Mesothelial cell of epicardium (in vitro differentiated cells): ENCODE measurements around the gene CARS2. TPM values are rescaled to one million over a fixed set of nuclear protein-coding genes. Genes with fewer than 3 reads are reported as not detected.
"Not testable (repeated sequence)": the region's sequence is repeated elsewhere in the genome, so short reads cannot be mapped to it uniquely, and the experiment has no call there.

Source experiments
- DNase-seq, 2 experiments: peaks; one replicate each; pipeline ENCODE4 v3.0.0; 2021; ENCODE audit warnings: low spot score in 2 of 2; ENCODE audit not compliant: unreplicated experiment in 2 of 2
- H3K27ac Mint-ChIP-seq: 2 replicates; pipeline ENCODE4 v1.8.0; 2021; ENCODE audit warnings: mixed read lengths
- H3K27me3 Mint-ChIP-seq: 2 replicates; pipeline ENCODE4 v1.8.0; 2021; ENCODE audit warnings: low read depth, mixed read lengths
- H3K36me3 Mint-ChIP-seq: 2 replicates; pipeline ENCODE4 v1.8.0; 2021; ENCODE audit warnings: mixed read lengths
- H3K4me1 Mint-ChIP-seq: 2 replicates; pipeline ENCODE4 v1.8.0; 2021; ENCODE audit warnings: mixed read lengths
- H3K4me3 Mint-ChIP-seq: 2 replicates; pipeline ENCODE4 v1.8.0; 2021; ENCODE audit warnings: mild to moderate bottlenecking, moderate library complexity, mixed read lengths
- H3K9me3 Mint-ChIP-seq: 2 replicates; pipeline ENCODE4 v1.8.0; 2021; ENCODE audit warnings: mixed read lengths
- total RNA-seq: library from RNA; stranded (reverse); gene quantifications from 3 replicates; pipeline ENCODE4 v1.2.1, GENCODE V29; 2021
- TF ChIP-seq, protein P1 (sequence below): fragments of 200-600 bp; sonication (generic); IDR thresholded peaks from one replicate; pipeline ENCODE4 v1.5.0; 2021; ENCODE audit warnings: antibody characterized with exemption; ENCODE audit not compliant: unreplicated experiment

CARS2 gene
- total RNA-seq, 1 donor from 2014 or later, result 89.1 TPM

DNA sequence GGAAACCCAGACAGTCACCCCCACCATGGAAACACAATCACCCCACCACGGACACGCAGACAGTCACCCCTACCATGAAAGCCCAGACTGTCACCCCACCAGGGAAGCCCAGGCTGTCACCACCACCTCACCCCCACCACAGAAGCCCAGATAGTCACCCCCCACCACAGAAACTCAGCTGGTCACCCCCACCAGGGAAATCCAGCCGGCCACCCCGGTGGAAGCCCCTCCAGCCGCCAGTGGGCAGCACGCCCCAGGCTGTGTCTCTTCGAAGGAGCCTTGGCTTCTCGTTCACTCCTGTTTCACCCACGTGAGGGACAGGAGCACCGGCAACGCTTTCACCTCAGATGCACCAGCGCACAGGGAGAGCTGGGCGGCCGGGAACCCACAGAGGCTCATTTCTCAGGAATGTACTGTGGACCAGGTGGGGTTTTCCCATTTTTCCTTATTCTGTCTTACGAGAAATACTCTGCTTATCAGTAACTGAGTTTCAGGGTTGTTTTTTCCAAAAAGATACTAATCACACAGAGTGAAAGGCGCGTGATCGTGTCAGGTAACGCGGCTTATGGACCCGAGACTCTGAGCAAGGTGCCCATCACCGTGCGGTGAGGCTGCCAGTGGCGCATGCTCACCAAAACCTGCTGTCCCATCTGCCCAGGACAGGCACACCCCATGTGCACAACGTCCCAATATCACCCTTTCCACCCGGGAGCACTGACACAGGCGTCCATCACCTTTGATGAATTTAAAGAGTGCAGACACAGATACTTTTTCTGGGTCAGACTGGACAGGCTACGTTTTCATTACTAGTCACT, 28.0 kb downstream of the CARS2 start:
- Mint-ChIP-seq H3K27me3 (no peaks in the 10 kb centered on the region), H3K4me3 (no peak overlapping the region), H3K27ac (no peak overlapping the region), H3K4me1 (no peaks in the 10 kb centered on the region), H3K9me3 (peaks cover 4% of the 10 kb centered on the region), H3K36me3 (peaks cover 65% of the 10 kb centered on the region)
- TF ChIP-seq, protein P1, sequence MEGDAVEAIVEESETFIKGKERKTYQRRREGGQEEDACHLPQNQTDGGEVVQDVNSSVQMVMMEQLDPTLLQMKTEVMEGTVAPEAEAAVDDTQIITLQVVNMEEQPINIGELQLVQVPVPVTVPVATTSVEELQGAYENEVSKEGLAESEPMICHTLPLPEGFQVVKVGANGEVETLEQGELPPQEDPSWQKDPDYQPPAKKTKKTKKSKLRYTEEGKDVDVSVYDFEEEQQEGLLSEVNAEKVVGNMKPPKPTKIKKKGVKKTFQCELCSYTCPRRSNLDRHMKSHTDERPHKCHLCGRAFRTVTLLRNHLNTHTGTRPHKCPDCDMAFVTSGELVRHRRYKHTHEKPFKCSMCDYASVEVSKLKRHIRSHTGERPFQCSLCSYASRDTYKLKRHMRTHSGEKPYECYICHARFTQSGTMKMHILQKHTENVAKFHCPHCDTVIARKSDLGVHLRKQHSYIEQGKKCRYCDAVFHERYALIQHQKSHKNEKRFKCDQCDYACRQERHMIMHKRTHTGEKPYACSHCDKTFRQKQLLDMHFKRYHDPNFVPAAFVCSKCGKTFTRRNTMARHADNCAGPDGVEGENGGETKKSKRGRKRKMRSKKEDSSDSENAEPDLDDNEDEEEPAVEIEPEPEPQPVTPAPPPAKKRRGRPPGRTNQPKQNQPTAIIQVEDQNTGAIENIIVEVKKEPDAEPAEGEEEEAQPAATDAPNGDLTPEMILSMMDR, result no peak
- no peak for DNase-seq

DNA sequence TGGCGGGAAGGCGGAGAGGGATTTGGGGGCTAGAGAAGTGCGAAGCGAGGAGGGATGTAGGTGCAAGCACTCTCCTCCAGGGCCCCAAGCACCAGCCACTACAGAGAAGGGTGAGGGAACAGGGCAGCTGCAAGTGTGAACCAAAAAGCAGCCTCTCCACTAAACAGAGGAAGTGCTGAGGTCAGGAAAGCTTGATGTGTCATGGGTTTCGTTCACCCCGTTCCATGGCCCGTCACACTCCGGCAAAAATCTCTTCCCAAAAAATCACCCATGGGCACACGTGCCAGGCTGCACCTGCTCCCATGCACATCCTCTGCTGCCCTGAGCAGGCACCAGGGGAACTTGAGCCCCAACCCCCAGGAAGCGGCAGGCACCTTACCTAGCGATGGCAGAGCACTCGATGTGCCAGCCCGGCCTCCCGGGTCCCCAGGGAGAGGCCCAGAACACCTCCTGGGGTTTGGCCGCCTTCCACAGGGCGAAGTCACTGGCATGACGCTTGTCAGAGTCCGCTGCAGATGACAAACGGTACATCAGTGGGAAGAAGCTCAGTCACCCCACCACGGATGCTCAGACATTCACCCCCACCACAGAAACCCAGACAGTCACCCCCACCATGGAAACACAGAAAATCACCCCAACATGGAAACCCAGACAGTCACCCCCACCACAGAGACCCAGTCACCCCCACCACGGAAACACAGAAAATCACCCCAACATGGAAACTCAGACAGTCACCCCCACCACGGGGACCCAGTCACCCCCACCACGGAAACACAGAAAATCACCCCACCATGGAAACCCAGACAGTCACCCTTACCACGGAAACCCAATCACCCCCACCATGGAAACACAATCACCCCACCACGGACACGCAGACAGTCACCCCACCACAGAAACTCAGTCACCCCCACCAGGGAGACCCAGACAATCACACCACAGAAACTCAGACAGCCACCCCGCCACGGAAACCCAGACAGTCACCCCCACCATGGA, 29.0 kb downstream of the CARS2 start:
- DNase-seq, result no peak
- Mint-ChIP-seq H3K4me1 (no peaks in the 10 kb centered on the region), H3K27me3 (no peaks in the 10 kb centered on the region), H3K27ac (no peak overlapping the region), H3K9me3 (peaks cover 10% of the 10 kb centered on the region), H3K36me3 (peaks cover 70% of the 10 kb centered on the region), H3K4me3 (no peak overlapping the region)
- TF ChIP-seq, protein P1, result no peak

DNA sequence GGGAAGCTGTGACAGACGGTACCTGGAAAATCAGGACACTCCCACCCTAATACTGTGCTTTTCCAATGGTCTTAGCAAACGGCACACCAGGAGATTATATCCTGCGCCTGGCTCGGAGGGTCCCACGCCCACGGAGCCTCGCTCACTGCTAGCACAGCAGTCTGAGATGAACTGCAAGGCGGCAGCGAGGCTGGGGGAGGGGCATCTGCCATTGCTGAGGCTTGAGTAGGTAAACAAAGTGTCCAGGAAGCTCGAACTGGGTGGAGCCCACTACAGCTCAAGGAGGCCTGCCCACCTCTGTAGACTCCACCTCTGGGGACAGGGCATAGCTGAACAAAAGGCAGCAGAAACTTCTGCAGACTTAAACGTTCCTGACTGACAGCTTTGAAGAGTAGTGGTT, 36.1 kb downstream of the CARS2 start:
- Mint-ChIP-seq H3K9me3 (peaks cover 20% of the 10 kb centered on the region), H3K36me3 (peaks cover 87% of the 10 kb centered on the region)
- H3K4me1 Mint-ChIP-seq, H3K4me3 Mint-ChIP-seq, H3K27me3 Mint-ChIP-seq, DNase-seq, H3K27ac Mint-ChIP-seq: not testable (repeated sequence)

DNA sequence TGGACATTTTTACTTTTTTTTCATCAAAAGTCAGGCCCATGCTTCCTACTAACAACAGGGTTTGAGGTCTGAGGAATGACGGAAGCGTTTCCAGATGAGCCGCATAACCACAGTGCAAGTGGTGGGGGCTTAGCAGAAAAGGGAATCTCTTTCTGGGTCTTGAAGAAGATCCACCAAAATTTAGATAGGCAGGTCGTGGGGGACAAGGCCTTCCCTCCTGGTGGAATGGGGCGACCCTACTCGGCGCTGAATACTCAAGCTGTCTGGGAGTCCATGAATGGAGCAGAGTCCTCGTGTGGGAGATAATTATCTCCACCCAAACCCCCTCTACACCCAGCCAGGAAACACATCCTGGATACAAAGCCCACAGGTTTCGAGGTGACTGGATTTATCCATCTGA, 36.9 kb downstream of the CARS2 start:
- H3K27me3 Mint-ChIP-seq, result no peaks in the 10 kb centered on the region
- H3K4me3 Mint-ChIP-seq, result no peak overlapping the region
- DNase-seq, result no peak
- H3K9me3 Mint-ChIP-seq, result peaks cover 20% of the 10 kb centered on the region
- H3K36me3 Mint-ChIP-seq, result peaks cover 86% of the 10 kb centered on the region
- TF ChIP-seq, protein P1, result no peak
- no peak overlapping the region for H3K27ac Mint-ChIP-seq
- no peaks in the 10 kb centered on the region for H3K4me1 Mint-ChIP-seq

DNA sequence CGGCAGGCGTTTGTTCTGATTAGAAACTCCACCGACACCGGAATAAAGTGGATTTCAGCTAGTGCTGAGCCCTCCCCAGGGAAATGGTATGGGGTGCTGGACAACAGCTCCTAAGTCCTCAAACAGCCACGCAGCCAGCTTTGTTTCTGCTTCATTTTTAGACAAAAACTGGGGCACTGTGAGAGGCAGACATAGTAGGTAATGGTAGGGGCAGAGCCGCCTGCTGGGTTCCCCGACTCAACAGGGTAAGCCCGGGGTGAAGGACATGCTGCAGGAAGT, 39.7 kb downstream of the CARS2 start:
- Mint-ChIP-seq H3K36me3 (peaks cover 87% of the 10 kb centered on the region), H3K4me3 (no peak overlapping the region), H3K27me3 (no peaks in the 10 kb centered on the region), H3K4me1 (no peaks in the 10 kb centered on the region), H3K9me3 (peaks cover 18% of the 10 kb centered on the region), H3K27ac (no peak overlapping the region)
- TF ChIP-seq, protein P1, result no peak
- peak in 1 of 2 experiments; percentile 11 for DNase-seq
